HUDEP-2 (cell line): ENCODE results near the gene SHISA6.

Experiments
- DNase-seq, 76 experiments: peaks; one replicate each; lab custom pipeline; 2025; ENCODE audit not compliant: unreplicated experiment in 76 of 76; lab: John Stamatoyannopoulos, UW

Gene SHISA6

GRCh38 chr17:11240841-11241610 lies at the start of gene SHISA6:
Gene SHISA6 (plus strand): TSS chr17:11241213.
- no peak for DNase-seq

GRCh38 chr17:11195801-11196200 lies 45.2 kb upstream of the SHISA6 start:
- no peak for DNase-seq

GRCh38 chr17:11204991-11205390 lies 36.0 kb upstream of the SHISA6 start:
- DNase-seq = no peak

GRCh38 chr17:11205659-11206058 lies 35.4 kb upstream of the SHISA6 start:
- no peak for DNase-seq

- no peak for DNase-seq
Measured at GRCh38 chr17:11209906-11210305, 31.1 kb upstream of the SHISA6 start.

GRCh38 chr17:11212792-11213191 lies 28.2 kb upstream of the SHISA6 start:
- DNase-seq = no peak

- DNase-seq = no peak
Measured at GRCh38 chr17:11216976-11217375, 24.0 kb upstream of the SHISA6 start.

- no peak for DNase-seq
Measured at GRCh38 chr17:11221196-11221595, 19.8 kb upstream of the SHISA6 start.

GRCh38 chr17:11221721-11222120 lies 19.3 kb upstream of the SHISA6 start:
- no peak for DNase-seq

- DNase-seq = no peak
Measured at GRCh38 chr17:11238705-11239104, 2.3 kb upstream of the SHISA6 start.

- DNase-seq = no peak
Measured at GRCh38 chr17:11239379-11239970, 1.5 kb upstream of the SHISA6 start.

GRCh38 chr17:11240041-11240840 lies 772 bp upstream of the SHISA6 start:
- DNase-seq = no peak

- no peak for DNase-seq
Measured at GRCh38 chr17:11241611-11242226, 706 bp downstream of the SHISA6 start.

GRCh38 chr17:11242411-11242810 lies 1.4 kb downstream of the SHISA6 start:
- no peak for DNase-seq

- DNase-seq = no peak
Measured at GRCh38 chr17:11244776-11245175, 3.8 kb downstream of the SHISA6 start.

- DNase-seq = no peak
Measured at GRCh38 chr17:11245187-11245586, 4.2 kb downstream of the SHISA6 start.

- no peak for DNase-seq
Measured at GRCh38 chr17:11245791-11246190, 4.8 kb downstream of the SHISA6 start.

GRCh38 chr17:11250161-11250560 lies 9.1 kb downstream of the SHISA6 start:
- DNase-seq = no peak

- no peak for DNase-seq
Measured at GRCh38 chr17:11251561-11252107, 10.6 kb downstream of the SHISA6 start.

GRCh38 chr17:11252146-11252545 lies 11.1 kb downstream of the SHISA6 start:
- no peak for DNase-seq

- no peak for DNase-seq
Measured at GRCh38 chr17:11256877-11257276, 15.9 kb downstream of the SHISA6 start.
